MV-4-11 (cell line): ENCODE measurements around the gene TMEM221.

Source experiments
- DNase-seq: peaks from one replicate; lab custom pipeline; 2025; lab: John Stamatoyannopoulos, UW

Gene TMEM221

DNA sequence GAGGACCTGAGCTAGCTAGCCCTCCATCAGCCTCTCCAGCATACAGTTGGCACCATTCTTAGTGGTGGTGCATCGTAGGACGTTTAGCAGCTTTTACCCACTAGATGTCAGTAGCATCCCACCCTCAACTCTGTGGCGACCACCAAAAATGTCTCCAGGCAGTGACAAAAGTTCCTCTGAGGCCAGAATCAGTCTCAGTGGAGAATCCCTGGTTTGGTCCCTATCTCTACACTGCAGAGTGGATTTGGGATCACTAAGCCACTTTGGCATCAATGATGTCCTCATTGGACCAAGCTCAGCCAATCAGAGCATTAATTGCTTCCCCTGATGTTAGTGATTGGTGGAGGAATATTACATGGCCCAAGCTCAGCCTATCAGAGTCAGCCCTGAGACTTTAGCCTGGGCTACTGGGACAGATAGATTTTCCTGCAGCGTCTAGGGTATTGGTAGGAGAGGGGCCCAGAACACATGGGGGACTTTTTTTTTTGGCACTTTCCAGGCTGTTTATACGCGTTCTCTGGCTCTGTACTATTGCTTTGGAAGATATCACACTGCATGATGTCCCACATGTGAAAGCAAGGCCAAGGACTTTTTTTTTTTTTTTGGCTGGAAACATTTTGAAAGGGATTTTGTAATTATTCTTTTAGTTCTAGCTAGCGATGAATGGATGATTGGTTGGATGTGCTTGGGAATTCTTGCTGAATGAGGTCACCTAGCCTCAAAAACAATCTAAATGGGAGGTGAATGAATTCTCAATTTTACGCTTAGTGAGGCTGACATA, 7.0 kb downstream of the TMEM221 start:
- peak; percentile 48 for DNase-seq

- no peak for DNase-seq
These were observed 11.6 kb downstream of the TMEM221 start for GRCh38 chr19:17436874-17437267.

- no peak for DNase-seq
These were observed 12.2 kb downstream of the TMEM221 start for GRCh38 chr19:17436094-17436873.

DNA sequence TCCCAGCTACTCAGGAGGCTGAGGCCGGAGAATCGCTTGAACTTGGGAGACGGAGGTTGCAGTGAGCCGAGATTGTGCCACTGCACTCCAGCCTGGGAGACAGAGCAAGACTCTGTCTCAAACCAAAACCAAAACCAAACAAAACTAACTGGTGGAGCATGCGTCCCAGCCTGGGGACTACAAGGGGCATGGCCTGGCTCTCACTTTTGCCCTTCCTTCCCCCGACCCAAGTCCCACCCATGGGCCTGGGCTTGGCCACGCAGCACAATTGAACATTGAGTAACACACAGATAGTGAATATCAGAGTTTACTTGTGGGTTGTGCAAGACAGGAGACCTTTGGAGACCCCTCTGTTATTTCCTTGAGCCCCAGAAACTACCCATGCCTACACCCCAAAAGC, 13.2 kb downstream of the TMEM221 start:
- no peak for DNase-seq

DNA sequence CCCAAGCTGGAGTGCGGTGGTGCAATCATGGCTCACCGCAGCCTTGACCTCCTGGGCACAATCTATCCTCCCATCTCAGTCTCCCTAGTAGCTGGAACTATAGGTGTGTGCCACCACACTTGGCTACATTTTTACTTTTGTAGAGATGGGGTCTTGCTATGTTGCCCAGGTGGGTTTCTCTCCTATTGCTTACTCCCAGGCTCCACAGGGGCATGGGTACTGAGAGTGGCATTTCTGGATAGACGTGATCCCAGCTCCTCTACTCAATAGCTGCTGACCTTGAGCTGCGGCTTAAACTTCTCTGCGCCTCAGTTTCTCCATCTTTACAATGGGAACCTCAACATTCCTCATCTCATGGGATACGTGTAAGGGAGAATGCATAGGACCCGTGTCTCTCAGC, 17.1 kb downstream of the TMEM221 start:
- no peak for DNase-seq

GRCh38 chr19:17429641-17430113, 18.8 kb downstream of the TMEM221 start:
- DNase-seq: no peak

DNA sequence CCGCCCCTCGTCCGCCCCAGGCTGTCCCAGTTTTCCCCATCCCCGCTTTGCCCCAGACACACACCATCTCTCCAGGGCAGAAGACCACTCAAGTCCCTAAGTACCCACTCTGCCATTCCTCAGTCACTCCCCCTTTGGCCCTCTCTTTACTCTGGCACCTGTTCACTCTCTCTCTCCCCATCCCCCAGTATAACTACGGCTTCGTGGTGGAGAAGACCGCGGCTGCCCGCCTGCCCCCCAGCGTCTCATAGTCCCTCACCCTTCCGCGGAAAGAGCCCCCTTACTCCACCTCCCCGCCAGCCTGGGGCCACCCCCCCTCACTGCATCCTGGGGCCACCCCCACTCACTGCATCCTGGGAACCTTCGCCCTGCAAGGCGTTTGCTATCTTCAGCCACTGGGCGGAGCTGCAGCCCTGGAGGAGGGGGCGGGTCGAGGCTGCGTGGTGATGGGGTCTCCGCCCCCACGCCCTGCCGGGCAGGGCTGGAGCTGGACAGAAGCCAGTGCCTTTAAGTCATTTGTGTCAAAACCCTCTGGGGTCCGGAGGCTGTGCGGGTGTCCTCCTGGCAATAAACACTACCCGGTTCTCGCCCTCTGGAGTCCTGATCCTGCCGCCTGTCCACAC, 23.6 kb downstream of the TMEM221 start:
- DNase-seq: peak; percentile 48

DNA sequence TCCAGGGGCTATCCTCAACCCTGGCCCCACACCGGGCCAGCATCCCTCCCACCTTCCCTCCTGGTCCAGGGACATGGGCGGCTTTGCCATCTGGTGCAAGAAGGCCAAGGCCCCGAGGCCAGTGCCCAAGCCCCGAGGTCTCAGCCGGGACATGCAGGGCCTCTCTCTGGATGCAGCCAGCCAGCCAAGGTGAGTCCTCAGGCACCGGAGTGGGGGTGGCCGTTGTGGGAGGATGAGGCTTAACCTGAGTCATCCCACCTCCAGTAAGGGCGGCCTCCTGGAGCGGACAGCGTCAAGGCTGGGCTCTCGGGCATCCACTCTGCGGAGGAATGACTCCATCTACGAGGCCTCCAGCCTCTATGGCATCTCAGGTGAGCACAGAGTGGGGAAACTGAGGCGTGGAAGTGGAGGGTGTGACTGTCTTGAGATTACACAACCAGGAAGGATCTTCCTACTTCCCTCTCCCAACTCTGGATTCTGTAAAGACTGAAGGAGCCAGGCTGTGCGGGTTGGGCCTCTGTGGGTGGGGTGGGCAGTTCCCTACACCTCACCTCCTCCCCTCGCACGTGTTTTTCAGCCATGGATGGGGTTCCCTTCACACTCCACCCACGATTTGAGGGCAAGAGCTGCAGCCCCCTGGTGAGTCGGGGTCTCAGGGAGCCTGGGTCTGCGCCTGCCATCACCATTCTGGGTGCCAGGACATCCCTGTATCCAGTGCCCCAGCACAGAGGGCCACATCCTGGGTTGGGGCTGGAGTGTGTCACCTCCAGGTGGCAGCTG, 24.8 kb downstream of the TMEM221 start:
- no peak for DNase-seq

DNA sequence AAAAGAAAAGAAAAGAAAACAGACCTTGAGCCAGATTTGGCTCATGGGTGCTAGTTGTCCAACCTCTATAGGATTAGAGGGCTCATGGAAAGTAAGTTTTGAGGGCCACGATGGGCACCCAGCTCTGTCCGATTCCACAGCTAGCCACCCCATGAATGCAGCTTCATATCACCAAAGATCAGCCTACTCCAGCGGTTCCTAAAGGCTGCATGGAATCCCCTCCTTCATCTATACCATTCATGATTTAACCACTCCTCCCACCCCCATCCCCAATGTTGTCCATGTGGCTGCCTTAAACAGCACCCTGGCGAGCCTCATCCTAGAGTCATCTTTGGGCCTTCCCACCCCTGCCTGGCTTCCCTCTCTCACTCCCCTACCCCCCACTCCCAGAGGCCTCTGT, 26.5 kb downstream of the TMEM221 start:
- no peak for DNase-seq

GRCh38 chr19:17420475-17420924, 28.0 kb downstream of the TMEM221 start:
- DNase-seq: peak; percentile 35

- DNase-seq: peak; percentile 100
These were observed 28.6 kb downstream of the TMEM221 start, which contains the start of gene MVB12A for GRCh38 chr19:17419621-17420474. TSS of gene MVB12A (plus strand) at chr19:17420047. CDS start at chr19:17420136, 89 bp downstream.

DNA sequence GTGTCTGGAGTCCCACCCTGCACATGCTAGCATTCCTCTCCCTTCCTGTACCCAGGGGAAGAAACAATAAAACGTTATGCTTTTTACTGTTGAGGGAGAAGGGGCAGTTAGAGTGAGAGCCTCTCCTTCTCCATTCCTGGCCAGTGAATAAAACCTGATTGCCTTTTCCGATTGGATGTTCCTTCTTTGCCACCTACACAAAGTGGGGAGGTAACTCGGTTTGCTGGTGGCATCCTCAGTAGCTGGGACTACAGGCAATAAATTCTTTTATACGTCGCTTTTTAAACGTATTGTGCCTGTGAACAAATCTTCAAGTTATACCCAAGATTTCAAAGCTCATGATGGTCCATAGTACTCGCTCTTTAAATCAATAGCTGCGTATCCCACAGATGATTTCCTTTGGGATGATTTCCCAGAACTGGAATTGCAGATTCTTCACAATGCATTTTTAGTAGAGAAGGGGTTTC, 29.3 kb downstream of the TMEM221 start:
- DNase-seq: no peak

DNA sequence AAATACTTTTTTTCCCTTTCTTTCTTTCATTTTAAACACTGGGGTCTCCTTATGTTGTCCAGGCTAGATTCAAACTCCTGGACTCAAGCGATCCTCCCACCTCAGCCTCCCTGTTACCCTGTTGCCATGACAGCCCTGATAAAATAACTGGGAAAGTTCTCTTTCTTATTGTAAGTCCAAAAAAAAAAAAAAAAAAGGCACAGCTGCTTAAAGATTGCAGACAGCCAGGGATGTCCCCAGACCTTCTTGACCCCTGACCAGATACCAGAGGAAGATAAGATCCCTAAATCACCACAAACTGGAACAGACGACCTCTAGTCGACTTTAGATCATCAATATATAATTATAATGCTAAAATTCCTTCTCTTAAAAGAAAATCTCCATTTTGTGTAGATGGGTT, 29.8 kb downstream of the TMEM221 start:
- DNase-seq: no peak

GRCh38 chr19:17415121-17415520, 33.3 kb downstream of the TMEM221 start:
- DNase-seq: no peak

GRCh38 chr19:17414097-17414496, 34.4 kb downstream of the TMEM221 start:
- no peak for DNase-seq

DNA sequence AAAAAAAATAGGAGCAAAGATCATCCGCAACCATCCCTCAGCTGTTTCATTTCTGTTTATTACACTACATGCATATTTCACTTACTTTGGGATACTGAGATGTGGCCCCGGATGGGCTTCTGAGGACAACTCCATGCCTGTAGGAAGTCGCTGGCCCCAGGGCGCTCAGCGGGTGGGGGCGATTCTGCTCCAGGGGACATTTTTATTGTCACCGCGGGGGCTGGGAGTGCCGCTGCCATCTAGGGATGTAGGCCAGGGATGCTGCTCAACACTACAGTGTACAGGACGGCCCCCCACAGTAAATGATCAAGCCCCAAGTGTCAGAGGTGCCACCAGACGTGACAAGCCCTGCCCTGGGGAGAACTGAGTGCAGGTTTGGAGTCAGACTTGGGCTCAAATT, 36.7 kb downstream of the TMEM221 start:
- DNase-seq: no peak

DNA sequence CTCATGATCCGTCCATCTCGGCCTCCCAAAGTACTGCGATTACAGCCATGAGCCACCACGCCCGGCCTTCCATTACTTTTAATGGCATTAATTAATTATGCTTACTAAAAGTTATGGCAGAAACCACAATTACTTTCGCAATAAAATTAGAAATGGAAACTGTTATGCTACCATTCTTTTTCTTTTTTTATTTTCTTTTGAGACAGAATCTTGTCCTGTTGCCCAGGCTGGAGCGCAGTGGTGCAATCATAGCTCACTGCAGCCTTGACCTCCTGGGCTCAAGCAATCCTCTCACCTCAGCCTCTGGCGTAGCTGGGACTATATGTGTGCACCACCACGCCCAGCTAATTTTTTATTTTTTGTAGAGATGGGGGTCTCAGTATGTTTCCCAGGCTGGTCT, 38.5 kb downstream of the TMEM221 start:
- no peak for DNase-seq

DNA sequence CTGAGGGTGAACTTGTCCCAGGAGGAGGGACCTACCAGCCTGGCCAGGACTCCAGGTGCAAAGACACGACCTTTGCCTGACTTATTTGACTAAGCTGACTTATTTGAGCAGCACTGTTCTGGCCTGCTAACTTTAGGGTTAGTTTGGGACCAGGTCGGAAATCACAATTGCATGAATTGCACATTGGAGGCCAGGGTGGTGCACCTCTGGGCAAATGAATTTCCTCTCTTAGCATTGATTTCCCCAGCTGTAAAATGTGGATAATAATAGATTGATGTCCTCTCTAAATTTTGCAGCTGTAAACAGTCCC, 41.6 kb downstream of the TMEM221 start:
- no peak for DNase-seq

- DNase-seq: peak; percentile 92
These were observed 42.2 kb downstream of the TMEM221 start for GRCh38 chr19:17406046-17406886.
